OCI-LY7 (cell line): ENCODE measurements around the gene SLC25A39. TPM values are rescaled to one million over a fixed set of nuclear protein-coding genes. Genes with fewer than 3 reads are reported as not detected.

Source experiments
- BruUV-seq: library from RNA; stranded (reverse); fragments of 400-500 nt; replicated peaks from 2 replicates; lab custom pipeline; 2021; lab: Mats Ljungman, UMichigan
- CTCF ChIA-PET: fragments of 300-600 bp; sonication (Branson Sonifier 250); formaldehyde crosslinking; loops from one replicate; lab custom pipeline; 2022; ENCODE audit warnings: antibody characterized with exemption; ENCODE audit not compliant: unreplicated experiment; lab: Charles Lee
- POLR2A ChIA-PET: fragments of 300-600 bp; sonication (Branson Sonifier 250); formaldehyde crosslinking; loops from one replicate; lab custom pipeline; 2022; ENCODE audit warnings: antibody characterized with exemption; lab: Charles Lee
- DNase-seq: peaks from one replicate; pipeline ENCODE4 v3.0.0-alpha.2; 2015; ENCODE audit warnings: low spot score
- H2AFZ ChIP-seq: fragments of 200-600 bp; sonication (generic), shearing (Covaris generic); 2 replicates; pipeline ENCODE4 v1.6.1; 2014; ENCODE audit warnings: mild to moderate bottlenecking, antibody characterized with exemption, low read length, moderate library complexity
- H3K27ac ChIP-seq: fragments of 200-600 bp; sonication (generic); 2 replicates; pipeline ENCODE4 v1.5.1; 2014; ENCODE audit warnings: mixed run types, low read depth, mild to moderate bottlenecking, moderate library complexity, low read length, inconsistent platforms; ENCODE audit not compliant: poor library complexity, severe bottlenecking
- H3K36me3 ChIP-seq: fragments of 200-600 bp; sonication (generic); 2 replicates; pipeline ENCODE4 v1.6.1; 2014; ENCODE audit warnings: mild to moderate bottlenecking, antibody characterized with exemption, low read length, moderate library complexity, mixed read lengths; ENCODE audit not compliant: insufficient read depth
- H3K4me1 ChIP-seq: fragments of 200-600 bp; sonication (generic); 2 replicates; pipeline ENCODE4 v1.5.1; 2014; ENCODE audit warnings: mild to moderate bottlenecking, low read length; ENCODE audit not compliant: insufficient read depth, poor library complexity, severe bottlenecking
- H3K4me2 ChIP-seq: fragments of 200-600 bp; sonication (generic); 2 replicates; pipeline ENCODE4 v1.6.1; 2014; ENCODE audit warnings: mild to moderate bottlenecking, low read length
- H3K4me3 ChIP-seq: fragments of 200-600 bp; sonication (generic); 2 replicates; pipeline ENCODE4 v1.5.1; 2014; ENCODE audit warnings: mild to moderate bottlenecking, low read depth, low read length; ENCODE audit not compliant: poor library complexity, severe bottlenecking
- H3K79me2 ChIP-seq: fragments of 200-600 bp; sonication (generic); 2 replicates; pipeline ENCODE4 v1.6.1; 2016; ENCODE audit warnings: low read depth, mild to moderate bottlenecking, low read length, moderate library complexity, mixed read lengths; ENCODE audit not compliant: insufficient read depth
- H3K9me2 ChIP-seq: fragments of 200-600 bp; sonication (generic); 2 replicates; pipeline ENCODE4 v1.6.1; 2016; ENCODE audit warnings: mild to moderate bottlenecking, low read length, mixed read lengths; ENCODE audit not compliant: insufficient read depth
- H3K9me3 ChIP-seq: fragments of 200-600 bp; sonication (generic); 2 replicates; pipeline ENCODE4 v1.6.1; 2014; ENCODE audit warnings: mild to moderate bottlenecking, mixed run types, low read length, mixed read lengths
- H4K20me1 ChIP-seq: fragments of 200-600 bp; sonication (generic); 2 replicates; pipeline ENCODE4 v1.6.1; 2014; ENCODE audit warnings: mild to moderate bottlenecking, antibody characterized with exemption, low read length, moderate library complexity, mixed read lengths; ENCODE audit not compliant: insufficient read depth
- CTCF ChIP-seq: fragments of 200-600 bp; sonication (generic); conservative IDR thresholded peaks from 2 replicates; pipeline ENCODE4 v1.5.1; 2014; ENCODE audit warnings: mild to moderate bottlenecking, antibody characterized with exemption, low read length, moderate library complexity, mixed read lengths
- EZH2phosphoT487 ChIP-seq: fragments of 200-600 bp; sonication (generic); IDR thresholded peaks from 2 replicates; pipeline ENCODE4 v1.6.1; 2018; ENCODE audit warnings: low read depth, borderline replicate concordance, mild to moderate bottlenecking, mixed run types, antibody characterized with exemption, low read length, moderate library complexity, mixed read lengths
- intact Hi-C: fragments of 100-400 bp; cut with micrococcal nuclease; formaldehyde crosslinking; loops from one replicate; pipeline ENCODE4 v1.10.0; 2022; ENCODE audit not compliant: unreplicated experiment
- total RNA-seq, 2 experiments: library from RNA; depleted of rRNA in 1 of 2; stranded (reverse); fragments of >200 nt in 1 of 2; shearing (Covaris generic) in 1 of 2; gene quantifications; 2 replicates each; pipeline ENCODE4 v1.2.3, GENCODE V29; 2014 to 2022

Gene SLC25A39
- total RNA-seq, 2 experiments from 2014 or later, result 156 to 159 TPM

- ChIA-PET CTCF (interaction anchor here (0.6 kb wide), 1 partner anchor 52 kb away, joined by 8 read pairs; no protein-coding TSS in a partner anchor), POLR2A (no interaction called here)
- Histone ChIP-seq H3K4me3 (no peak overlapping the region), H3K27ac (no peak overlapping the region), H4K20me1 (peaks cover 3% of the 10 kb centered on the region; the same call in 1 of the 2 replicates), H3K4me1 (peaks cover 6% of the 10 kb centered on the region), H3K36me3 (no peaks in the 10 kb centered on the region), H3K4me2 (no peak overlapping the region), H3K9me3 (no peaks in the 10 kb centered on the region), H3K9me2 (no peaks in the 10 kb centered on the region), H2AFZ (no peak overlapping the region), H3K79me2 (no peaks in the 10 kb centered on the region)
- no TSS peak for BruUV-seq
- TF ChIP-seq EZH2phosphoT487, result no peak
- DNase-seq, result no peak
- intact Hi-C loops, result no loop called here
Observed at GRCh38 chr17:44280392-44280937, 44.2 kb downstream of the SLC25A39 start.

GRCh38 chr17:44279666-44280391, 44.8 kb downstream of the SLC25A39 start:
- Histone ChIP-seq H3K36me3 (no peaks in the 10 kb centered on the region), H3K4me3 (no peak overlapping the region), H4K20me1 (peaks cover 3% of the 10 kb centered on the region; the same call in 1 of the 2 replicates), H3K4me1 (peaks cover 6% of the 10 kb centered on the region), H3K9me3 (no peaks in the 10 kb centered on the region), H3K79me2 (no peaks in the 10 kb centered on the region), H2AFZ (no peak overlapping the region), H3K27ac (no peak overlapping the region), H3K4me2 (no peak overlapping the region), H3K9me2 (no peaks in the 10 kb centered on the region)
- CTCF ChIA-PET, result interaction anchor here (0.6 kb wide), 1 partner anchor 53 kb away, joined by 8 read pairs; no protein-coding TSS in a partner anchor
- TF ChIP-seq EZH2phosphoT487, result no peak
- no peak for TF ChIP-seq CTCF
- POLR2A ChIA-PET, result interaction anchor here (0.6 kb wide), 1 partner anchor 56 kb away, joined by 10 read pairs; no protein-coding TSS in a partner anchor
- intact Hi-C loops, result no loop called here
- no TSS peak for BruUV-seq
- DNase-seq, result peak; percentile 12

- TF ChIP-seq EZH2phosphoT487 (no peak), CTCF (no peak)
- Histone ChIP-seq H3K79me2 (no peaks in the 10 kb centered on the region), H3K9me3 (no peaks in the 10 kb centered on the region), H4K20me1 (peaks cover 3% of the 10 kb centered on the region; the same call in 1 of the 2 replicates), H2AFZ (no peak overlapping the region), H3K9me2 (no peaks in the 10 kb centered on the region), H3K4me3 (no peak overlapping the region), H3K4me2 (no peak overlapping the region), H3K27ac (no peak overlapping the region), H3K4me1 (peaks cover 6% of the 10 kb centered on the region), H3K36me3 (no peaks in the 10 kb centered on the region)
- BruUV-seq, result no TSS peak
- ChIA-PET POLR2A (interaction anchor here (0.6 kb wide), 1 partner anchor 57 kb away, joined by 10 read pairs; no protein-coding TSS in a partner anchor), CTCF (no interaction called here)
- intact Hi-C loops, result no loop called here
- no peak for DNase-seq
Observed at GRCh38 chr17:44279346-44279665, 45.3 kb downstream of the SLC25A39 start.
